ENCODE results near the gene RHO.

Gene RHO

DNA sequence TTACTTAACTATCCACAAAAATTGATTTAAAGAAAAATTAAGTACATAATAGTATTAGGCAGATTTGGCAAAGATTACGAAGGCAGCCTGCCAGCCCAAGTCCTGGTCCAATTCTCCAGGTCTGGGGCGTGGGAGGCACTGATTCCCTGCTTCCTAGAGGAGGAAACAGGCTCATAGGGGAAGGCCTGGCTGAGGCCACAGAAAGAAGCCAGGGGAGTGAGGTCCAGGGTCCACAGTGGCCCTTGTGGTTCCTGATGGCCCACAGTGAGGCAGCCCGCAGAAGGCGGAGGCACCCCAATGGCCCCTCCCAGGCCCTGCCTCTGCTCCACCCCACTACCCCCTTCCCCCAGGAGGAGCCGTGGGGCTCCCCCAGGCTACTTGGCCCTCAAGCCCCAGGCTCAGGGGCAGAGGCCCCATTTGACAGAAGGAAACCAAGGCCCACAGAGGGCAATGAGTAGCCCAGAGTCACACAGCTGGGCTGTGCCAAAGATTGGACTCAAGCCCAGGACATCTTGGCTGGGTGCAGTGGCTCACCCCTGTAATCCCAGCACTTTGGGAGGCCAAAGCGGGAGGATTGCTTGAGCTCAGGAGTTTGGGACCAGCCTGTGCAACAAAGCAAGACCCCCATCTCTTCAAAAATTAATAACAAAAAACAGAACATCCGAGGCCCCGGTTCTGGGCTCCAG, 35.6 kb downstream of the RHO start:
- peaks cover 5 to 8% of the 10 kb centered on the region in 2 donors for H3K4me1 ChIP-seq (ENCODE audit: control insufficient read depth in 2 of 2, insufficient read depth in 2 of 2, low read length in 2 of 2)
- H3K4me3 ChIP-seq (ENCODE audit: low read length in 2 of 2) = no peak overlapping the region

GRCh38 chr3:129564981-129565644, 36.7 kb downstream of the RHO start:
- H3K9ac ChIP-seq (ENCODE audit: low read depth in 1 of 2, low read length in 2 of 2) = no peak overlapping the region

More for the DNA sequence above, 35.6 kb downstream of the RHO start:
- Histone ChIP-seq H3K9me3 (ENCODE audit: control insufficient read depth in 2 of 2, low read length in 2 of 2) (no peaks in the 10 kb centered on the region), H3K27ac (ENCODE audit: low read depth in 2 of 2, low read length in 2 of 2) (no peak overlapping the region), H3K9ac (ENCODE audit: low read depth in 1 of 2, low read length in 2 of 2) (no peak overlapping the region), H3K36me3 (ENCODE audit: control insufficient read depth in 2 of 2, insufficient read depth in 2 of 2, low read length in 2 of 2) (peaks cover 3 to 10% of the 10 kb centered on the region in 2 donors), H3K27me3 (ENCODE audit: control insufficient read depth in 2 of 2, insufficient read depth in 2 of 2, low read length in 2 of 2) (no peaks in the 10 kb centered on the region)

DNA sequence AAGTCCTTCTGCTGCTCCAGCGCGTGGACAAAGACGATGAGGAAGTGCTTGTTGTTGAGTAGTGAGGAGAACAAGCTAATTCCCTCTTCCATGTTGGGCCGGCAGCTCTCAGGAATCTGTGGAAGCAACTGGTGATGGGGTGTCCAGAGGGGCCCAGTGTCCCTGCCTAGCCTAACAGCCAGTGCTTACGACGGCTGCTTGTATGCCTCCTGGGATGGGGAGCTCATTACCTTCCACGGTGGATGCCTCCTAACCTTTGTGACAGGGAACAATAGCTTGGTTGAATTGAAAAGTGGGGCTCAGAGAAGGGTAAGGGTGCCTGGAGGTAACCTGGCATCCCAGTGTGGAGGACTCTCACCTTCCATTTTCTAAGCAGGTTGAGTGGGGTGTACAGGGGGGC, 37.5 kb downstream of the RHO start:
- no peak overlapping the region for H3K4me3 ChIP-seq (ENCODE audit: low read length in 2 of 2)
- H3K36me3 ChIP-seq (ENCODE audit: control insufficient read depth in 2 of 2, insufficient read depth in 2 of 2, low read length in 2 of 2) = peaks cover 7 to 16% of the 10 kb centered on the region in 2 donors
- no peaks in the 10 kb centered on the region for H3K9me3 ChIP-seq (ENCODE audit: control insufficient read depth in 2 of 2, low read length in 2 of 2)
- H3K27me3 ChIP-seq (ENCODE audit: control insufficient read depth in 2 of 2, insufficient read depth in 2 of 2, low read length in 2 of 2) = no peaks in the 10 kb centered on the region
- peaks cover 0 to 4% of the 10 kb centered on the region in 2 donors for H3K4me1 ChIP-seq (ENCODE audit: control insufficient read depth in 2 of 2, insufficient read depth in 2 of 2, low read length in 2 of 2)
- H3K27ac ChIP-seq (ENCODE audit: low read depth in 2 of 2, low read length in 2 of 2) = no peak overlapping the region
- H3K9ac ChIP-seq (ENCODE audit: low read depth in 1 of 2, low read length in 2 of 2) = no peak overlapping the region

More at GRCh38 chr3:129564981-129565644, 36.7 kb downstream of the RHO start:
- no peak overlapping the region for H3K27ac ChIP-seq (ENCODE audit: low read depth in 2 of 2, low read length in 2 of 2)
- H3K36me3 ChIP-seq (ENCODE audit: control insufficient read depth in 2 of 2, insufficient read depth in 2 of 2, low read length in 2 of 2) = peaks cover 3 to 16% of the 10 kb centered on the region in 2 donors
- H3K9me3 ChIP-seq (ENCODE audit: control insufficient read depth in 2 of 2, low read length in 2 of 2) = no peaks in the 10 kb centered on the region
- peaks cover 0 to 4% of the 10 kb centered on the region in 2 donors for H3K4me1 ChIP-seq (ENCODE audit: control insufficient read depth in 2 of 2, insufficient read depth in 2 of 2, low read length in 2 of 2)
- H3K27me3 ChIP-seq (ENCODE audit: control insufficient read depth in 2 of 2, insufficient read depth in 2 of 2, low read length in 2 of 2) = no peaks in the 10 kb centered on the region
- H3K4me3 ChIP-seq (ENCODE audit: low read length in 2 of 2) = no peak overlapping the region

GRCh38 chr3:129567176-129567705, 38.8 kb downstream of the RHO start:
- H3K9ac ChIP-seq (ENCODE audit: low read depth in 1 of 2, low read length in 2 of 2) = no peak overlapping the region
- H3K4me3 ChIP-seq (ENCODE audit: low read length in 2 of 2) = no peak overlapping the region
- peak overlapping the region in 1 of 2 donors; percentile 43 for H3K27ac ChIP-seq (ENCODE audit: low read depth in 2 of 2, low read length in 2 of 2)
- H3K4me1 ChIP-seq (ENCODE audit: control insufficient read depth in 2 of 2, insufficient read depth in 2 of 2, low read length in 2 of 2) = peaks cover 0 to 4% of the 10 kb centered on the region in 2 donors
- H3K9me3 ChIP-seq (ENCODE audit: control insufficient read depth in 2 of 2, low read length in 2 of 2) = no peaks in the 10 kb centered on the region
- no peaks in the 10 kb centered on the region for H3K27me3 ChIP-seq (ENCODE audit: control insufficient read depth in 2 of 2, insufficient read depth in 2 of 2, low read length in 2 of 2)
- peaks cover 7 to 16% of the 10 kb centered on the region in 2 donors for H3K36me3 ChIP-seq (ENCODE audit: control insufficient read depth in 2 of 2, insufficient read depth in 2 of 2, low read length in 2 of 2)

GRCh38 chr3:129567939-129568338, 39.5 kb downstream of the RHO start:
- Histone ChIP-seq H3K9me3 (ENCODE audit: control insufficient read depth in 2 of 2, low read length in 2 of 2) (no peaks in the 10 kb centered on the region), H3K27me3 (ENCODE audit: control insufficient read depth in 2 of 2, insufficient read depth in 2 of 2, low read length in 2 of 2) (no peaks in the 10 kb centered on the region), H3K9ac (ENCODE audit: low read depth in 1 of 2, low read length in 2 of 2) (no peak overlapping the region), H3K4me3 (ENCODE audit: low read length in 2 of 2) (no peak overlapping the region), H3K27ac (ENCODE audit: low read depth in 2 of 2, low read length in 2 of 2) (no peak overlapping the region), H3K36me3 (ENCODE audit: control insufficient read depth in 2 of 2, insufficient read depth in 2 of 2, low read length in 2 of 2) (peaks cover 8 to 16% of the 10 kb centered on the region in 2 donors), H3K4me1 (ENCODE audit: control insufficient read depth in 2 of 2, insufficient read depth in 2 of 2, low read length in 2 of 2) (peaks cover 0 to 4% of the 10 kb centered on the region in 2 donors)

DNA sequence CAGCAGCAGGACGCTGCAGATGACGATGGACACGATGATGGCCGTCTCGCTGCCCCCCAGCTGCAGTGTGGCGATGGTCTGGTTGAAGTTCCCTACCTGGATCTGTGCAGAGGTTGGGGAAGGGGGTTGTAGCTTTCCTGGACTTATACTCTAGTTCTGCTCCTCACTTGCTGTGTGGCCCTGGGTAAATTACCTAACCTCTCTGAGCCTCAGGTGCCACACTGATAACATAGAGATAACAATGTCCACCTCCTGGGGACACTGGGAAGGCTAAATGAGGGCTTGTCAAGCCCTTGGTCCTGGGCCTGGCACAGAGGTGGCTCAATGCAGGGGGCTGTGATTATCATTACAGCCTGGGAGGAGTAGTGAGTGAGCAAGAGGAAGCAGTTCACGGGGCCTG, 41.4 kb downstream of the RHO start:
- Histone ChIP-seq H3K36me3 (ENCODE audit: control insufficient read depth in 2 of 2, insufficient read depth in 2 of 2, low read length in 2 of 2) (peaks cover 9 to 18% of the 10 kb centered on the region in 2 donors), H3K4me1 (ENCODE audit: control insufficient read depth in 2 of 2, insufficient read depth in 2 of 2, low read length in 2 of 2) (peaks cover 0 to 4% of the 10 kb centered on the region in 2 donors), H3K27me3 (ENCODE audit: control insufficient read depth in 2 of 2, insufficient read depth in 2 of 2, low read length in 2 of 2) (no peaks in the 10 kb centered on the region), H3K9ac (ENCODE audit: low read depth in 1 of 2, low read length in 2 of 2) (no peak overlapping the region), H3K4me3 (ENCODE audit: low read length in 2 of 2) (no peak overlapping the region), H3K9me3 (ENCODE audit: control insufficient read depth in 2 of 2, low read length in 2 of 2) (no peaks in the 10 kb centered on the region), H3K27ac (ENCODE audit: low read depth in 2 of 2, low read length in 2 of 2) (no peak overlapping the region)

GRCh38 chr3:129571605-129572547, 43.4 kb downstream of the RHO start:
- Histone ChIP-seq H3K4me3 (ENCODE audit: low read length in 2 of 2) (no peak overlapping the region), H3K9me3 (ENCODE audit: control insufficient read depth in 2 of 2, low read length in 2 of 2) (no peaks in the 10 kb centered on the region), H3K27me3 (ENCODE audit: control insufficient read depth in 2 of 2, insufficient read depth in 2 of 2, low read length in 2 of 2) (no peaks in the 10 kb centered on the region), H3K4me1 (ENCODE audit: control insufficient read depth in 2 of 2, insufficient read depth in 2 of 2, low read length in 2 of 2) (peaks cover 10 to 14% of the 10 kb centered on the region in 2 donors), H3K27ac (ENCODE audit: low read depth in 2 of 2, low read length in 2 of 2) (no peak overlapping the region), H3K9ac (ENCODE audit: low read depth in 1 of 2, low read length in 2 of 2) (no peak overlapping the region), H3K36me3 (ENCODE audit: control insufficient read depth in 2 of 2, insufficient read depth in 2 of 2, low read length in 2 of 2) (peaks cover 6 to 14% of the 10 kb centered on the region in 2 donors)

- H3K4me1 ChIP-seq (ENCODE audit: control insufficient read depth in 2 of 2, insufficient read depth in 2 of 2, low read length in 2 of 2) = peaks cover 13 to 16% of the 10 kb centered on the region in 2 donors
- no peak overlapping the region for H3K27ac ChIP-seq (ENCODE audit: low read depth in 2 of 2, low read length in 2 of 2)
- peaks cover 6 to 10% of the 10 kb centered on the region in 2 donors for H3K36me3 ChIP-seq (ENCODE audit: control insufficient read depth in 2 of 2, insufficient read depth in 2 of 2, low read length in 2 of 2)
- no peak overlapping the region for H3K9ac ChIP-seq (ENCODE audit: low read depth in 1 of 2, low read length in 2 of 2)
- no peak overlapping the region for H3K4me3 ChIP-seq (ENCODE audit: low read length in 2 of 2)
- H3K9me3 ChIP-seq (ENCODE audit: control insufficient read depth in 2 of 2, low read length in 2 of 2) = no peaks in the 10 kb centered on the region
- no peaks in the 10 kb centered on the region for H3K27me3 ChIP-seq (ENCODE audit: control insufficient read depth in 2 of 2, insufficient read depth in 2 of 2, low read length in 2 of 2)
Measured at GRCh38 chr3:129572603-129573002, 44.2 kb downstream of the RHO start.

GRCh38 chr3:129573493-129573892, 45.1 kb downstream of the RHO start:
- peaks cover 6 to 10% of the 10 kb centered on the region in 2 donors for H3K36me3 ChIP-seq (ENCODE audit: control insufficient read depth in 2 of 2, insufficient read depth in 2 of 2, low read length in 2 of 2)
- peaks cover 17 to 24% of the 10 kb centered on the region in 2 donors for H3K4me1 ChIP-seq (ENCODE audit: control insufficient read depth in 2 of 2, insufficient read depth in 2 of 2, low read length in 2 of 2)
- no peaks in the 10 kb centered on the region for H3K27me3 ChIP-seq (ENCODE audit: control insufficient read depth in 2 of 2, insufficient read depth in 2 of 2, low read length in 2 of 2)
- H3K9ac ChIP-seq (ENCODE audit: low read depth in 1 of 2, low read length in 2 of 2) = no peak overlapping the region
- no peak overlapping the region for H3K27ac ChIP-seq (ENCODE audit: low read depth in 2 of 2, low read length in 2 of 2)
- H3K4me3 ChIP-seq (ENCODE audit: low read length in 2 of 2) = no peak overlapping the region
- no peaks in the 10 kb centered on the region for H3K9me3 ChIP-seq (ENCODE audit: control insufficient read depth in 2 of 2, low read length in 2 of 2)
